OCI-LY1 (cell line): Measurements from ENCODE around the gene DLG1.

Experiments used
- EZH2 ChIP-seq: fragments of 200-600 bp; sonication (generic), shearing (Covaris generic); IDR thresholded peaks from 2 replicates; pipeline ENCODE4 v1.8.0; 2017; ENCODE audit warnings: borderline replicate concordance, mixed run types, mild to moderate bottlenecking, antibody characterized with exemption, low read length, moderate library complexity, mixed read lengths
- TF ChIP-seq, protein P1 (sequence below): fragments of 200-600 bp; sonication (generic), shearing (Covaris generic); IDR thresholded peaks from 2 replicates; pipeline ENCODE4 v1.5.1; 2017; ENCODE audit warnings: mild to moderate bottlenecking, antibody characterized with exemption, low read length, moderate library complexity, mixed read lengths

GRCh38 chr3:197023241-197023997, 275.0 kb downstream of the DLG1 start:
- TF ChIP-seq, protein P1, sequence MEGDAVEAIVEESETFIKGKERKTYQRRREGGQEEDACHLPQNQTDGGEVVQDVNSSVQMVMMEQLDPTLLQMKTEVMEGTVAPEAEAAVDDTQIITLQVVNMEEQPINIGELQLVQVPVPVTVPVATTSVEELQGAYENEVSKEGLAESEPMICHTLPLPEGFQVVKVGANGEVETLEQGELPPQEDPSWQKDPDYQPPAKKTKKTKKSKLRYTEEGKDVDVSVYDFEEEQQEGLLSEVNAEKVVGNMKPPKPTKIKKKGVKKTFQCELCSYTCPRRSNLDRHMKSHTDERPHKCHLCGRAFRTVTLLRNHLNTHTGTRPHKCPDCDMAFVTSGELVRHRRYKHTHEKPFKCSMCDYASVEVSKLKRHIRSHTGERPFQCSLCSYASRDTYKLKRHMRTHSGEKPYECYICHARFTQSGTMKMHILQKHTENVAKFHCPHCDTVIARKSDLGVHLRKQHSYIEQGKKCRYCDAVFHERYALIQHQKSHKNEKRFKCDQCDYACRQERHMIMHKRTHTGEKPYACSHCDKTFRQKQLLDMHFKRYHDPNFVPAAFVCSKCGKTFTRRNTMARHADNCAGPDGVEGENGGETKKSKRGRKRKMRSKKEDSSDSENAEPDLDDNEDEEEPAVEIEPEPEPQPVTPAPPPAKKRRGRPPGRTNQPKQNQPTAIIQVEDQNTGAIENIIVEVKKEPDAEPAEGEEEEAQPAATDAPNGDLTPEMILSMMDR, result no peak
- no peak for TF ChIP-seq EZH2
